ENCODE data around the gene TMEM254. TPM values are rescaled to one million over a fixed set of nuclear protein-coding genes. Genes with fewer than 3 reads are reported as not detected.

TMEM254 gene
- total and polyA plus RNA-seq, 2 of the 13 experiments (the other 11 are each of a cell fraction or from before 2014, with no cell fraction given): 11.2 to 39.0 TPM

DNA sequence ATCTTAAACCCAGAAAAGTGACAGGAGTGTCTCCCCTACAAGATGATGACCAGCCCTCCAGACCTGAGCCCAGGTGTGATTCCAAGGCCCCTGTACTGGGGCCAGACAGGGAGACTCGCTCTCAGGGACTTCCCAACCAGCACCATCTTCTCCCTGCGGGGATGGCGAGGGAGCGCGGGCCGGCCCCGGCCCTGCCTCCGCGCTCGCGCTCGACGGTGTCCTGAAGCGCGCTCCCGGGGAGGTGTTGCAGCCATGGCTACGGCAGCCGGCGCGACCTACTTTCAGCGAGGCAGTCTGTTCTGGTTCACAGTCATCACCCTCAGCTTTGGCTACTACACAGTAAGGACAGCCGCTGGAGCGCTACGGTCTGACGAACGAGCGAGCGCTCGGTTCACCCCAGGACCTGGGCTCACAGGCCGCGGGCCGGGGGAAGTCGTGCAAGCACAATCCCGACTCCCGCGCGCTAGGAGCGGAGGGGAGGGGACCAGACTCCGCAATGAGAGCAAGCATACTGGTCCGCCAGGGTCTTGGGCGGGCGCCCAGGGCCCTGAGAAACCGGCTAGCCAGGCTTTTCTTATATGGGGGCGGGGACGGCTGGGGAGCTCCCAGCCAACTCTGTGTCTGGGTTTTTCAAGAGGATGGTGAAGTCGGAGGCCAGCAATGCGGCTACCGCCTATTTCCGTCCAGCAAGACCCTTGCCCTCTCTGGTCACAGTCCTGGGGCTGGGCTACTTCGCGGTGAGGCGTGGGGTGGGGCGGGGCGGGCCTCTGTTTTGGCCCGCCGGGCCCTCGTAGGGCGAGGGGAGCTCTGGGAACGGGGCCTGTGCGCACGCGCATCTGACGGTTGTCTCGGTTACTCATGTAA is at the start of gene TMEM254 (continued):
- TF ChIP-seq ZNF543 (CRISPR knock-in tag; IDR thresholded peaks at IDR 0.05): no peak
- TF ChIP-seq, protein P1, sequence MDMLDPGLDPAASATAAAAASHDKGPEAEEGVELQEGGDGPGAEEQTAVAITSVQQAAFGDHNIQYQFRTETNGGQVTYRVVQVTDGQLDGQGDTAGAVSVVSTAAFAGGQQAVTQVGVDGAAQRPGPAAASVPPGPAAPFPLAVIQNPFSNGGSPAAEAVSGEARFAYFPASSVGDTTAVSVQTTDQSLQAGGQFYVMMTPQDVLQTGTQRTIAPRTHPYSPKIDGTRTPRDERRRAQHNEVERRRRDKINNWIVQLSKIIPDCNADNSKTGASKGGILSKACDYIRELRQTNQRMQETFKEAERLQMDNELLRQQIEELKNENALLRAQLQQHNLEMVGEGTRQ (IDR thresholded peaks at IDR 0.05; ENCODE audit: low read depth, low read length): no peak
- TF ChIP-seq, protein P1 (CRISPR knock-in tag; IDR thresholded peaks at IDR 0.05; ENCODE audit: borderline replicate concordance): no peak; the same call in 1 of the 2 replicates
- peak; percentile 77 for TF ChIP-seq KMT2B (CRISPR knock-in tag; IDR thresholded peaks at IDR 0.05)
- TF ChIP-seq HES4 (CRISPR knock-in tag; IDR thresholded peaks at IDR 0.05; ENCODE audit: borderline replicate concordance): no peak
- TF ChIP-seq ZNF563 (CRISPR knock-in tag; IDR thresholded peaks at IDR 0.05): peak; percentile 90
- peak; percentile 30; the same call in 1 of the 2 replicates for TF ChIP-seq ZNF644 (CRISPR knock-in tag; IDR thresholded peaks at IDR 0.05; ENCODE audit: low read depth)
- peak; percentile 28; the same call in 1 of the 2 replicates for TF ChIP-seq ZSCAN9 (CRISPR knock-in tag; IDR thresholded peaks at IDR 0.05; ENCODE audit: borderline replicate concordance)
- TF ChIP-seq, protein P2, sequence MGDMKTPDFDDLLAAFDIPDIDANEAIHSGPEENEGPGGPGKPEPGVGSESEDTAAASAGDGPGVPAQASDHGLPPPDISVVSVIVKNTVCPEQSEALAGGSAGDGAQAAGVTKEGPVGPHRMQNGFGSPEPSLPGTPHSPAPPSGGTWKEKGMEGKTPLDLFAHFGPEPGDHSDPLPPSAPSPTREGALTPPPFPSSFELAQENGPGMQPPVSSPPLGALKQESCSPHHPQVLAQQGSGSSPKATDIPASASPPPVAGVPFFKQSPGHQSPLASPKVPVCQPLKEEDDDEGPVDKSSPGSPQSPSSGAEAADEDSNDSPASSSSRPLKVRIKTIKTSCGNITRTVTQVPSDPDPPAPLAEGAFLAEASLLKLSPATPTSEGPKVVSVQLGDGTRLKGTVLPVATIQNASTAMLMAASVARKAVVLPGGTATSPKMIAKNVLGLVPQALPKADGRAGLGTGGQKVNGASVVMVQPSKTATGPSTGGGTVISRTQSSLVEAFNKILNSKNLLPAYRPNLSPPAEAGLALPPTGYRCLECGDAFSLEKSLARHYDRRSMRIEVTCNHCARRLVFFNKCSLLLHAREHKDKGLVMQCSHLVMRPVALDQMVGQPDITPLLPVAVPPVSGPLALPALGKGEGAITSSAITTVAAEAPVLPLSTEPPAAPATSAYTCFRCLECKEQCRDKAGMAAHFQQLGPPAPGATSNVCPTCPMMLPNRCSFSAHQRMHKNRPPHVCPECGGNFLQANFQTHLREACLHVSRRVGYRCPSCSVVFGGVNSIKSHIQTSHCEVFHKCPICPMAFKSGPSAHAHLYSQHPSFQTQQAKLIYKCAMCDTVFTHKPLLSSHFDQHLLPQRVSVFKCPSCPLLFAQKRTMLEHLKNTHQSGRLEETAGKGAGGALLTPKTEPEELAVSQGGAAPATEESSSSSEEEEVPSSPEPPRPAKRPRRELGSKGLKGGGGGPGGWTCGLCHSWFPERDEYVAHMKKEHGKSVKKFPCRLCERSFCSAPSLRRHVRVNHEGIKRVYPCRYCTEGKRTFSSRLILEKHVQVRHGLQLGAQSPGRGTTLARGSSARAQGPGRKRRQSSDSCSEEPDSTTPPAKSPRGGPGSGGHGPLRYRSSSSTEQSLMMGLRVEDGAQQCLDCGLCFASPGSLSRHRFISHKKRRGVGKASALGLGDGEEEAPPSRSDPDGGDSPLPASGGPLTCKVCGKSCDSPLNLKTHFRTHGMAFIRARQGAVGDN (CRISPR knock-in tag; IDR thresholded peaks at IDR 0.05): peak; percentile 88
- TF ChIP-seq AHDC1 (CRISPR knock-in tag; IDR thresholded peaks at IDR 0.05; ENCODE audit: borderline replicate concordance): peak; percentile 51
- no peak for TF ChIP-seq ATM (IDR thresholded peaks at IDR 0.05; ENCODE audit: borderline replicate concordance)
- no peak for TF ChIP-seq SRF (IDR thresholded peaks at IDR 0.05; ENCODE audit: low read depth, low read length)
- no peak for TF ChIP-seq HOXA7 (CRISPR knock-in tag; IDR thresholded peaks at IDR 0.05)
- TF ChIP-seq PRPF4 (IDR thresholded peaks at IDR 0.05; ENCODE audit: low read depth, low read length, poor library complexity, severe bottlenecking): no peak
- TF ChIP-seq ZNF75D (CRISPR knock-in tag; IDR thresholded peaks at IDR 0.05; ENCODE audit: borderline replicate concordance): no peak
